ENCODE data around the gene OR4C6. TPM values are rescaled to one million over a fixed set of nuclear protein-coding genes. Genes with fewer than 3 reads are reported as not detected.

OR4C6 gene
- not detected for polyA plus RNA-seq (2012; ENCODE audit: insufficient read depth, insufficient read length, low read depth)

DNA sequence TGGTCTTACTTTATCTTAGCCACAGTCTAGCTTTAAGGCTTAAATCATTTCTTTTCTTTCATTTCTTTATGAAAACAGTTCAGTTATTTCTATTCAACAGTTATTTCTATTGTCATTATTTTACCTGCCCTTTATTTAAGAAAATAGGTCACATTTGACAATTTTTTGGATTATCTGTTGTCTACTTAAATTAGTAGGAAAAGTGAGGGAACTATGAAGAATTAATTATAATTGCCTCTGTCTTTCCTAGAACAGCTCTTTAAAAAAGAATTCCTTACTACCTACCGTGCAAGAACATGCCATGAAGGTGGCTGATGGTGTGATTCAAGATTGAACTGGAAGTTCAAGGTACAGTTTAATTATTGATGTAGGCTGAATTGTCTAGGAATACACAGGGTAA lies at the start of gene OR4C6:
Gene OR4C6 (plus strand): TSS at position 301 of the 400 bp plus-strand sequence. CDS start 2,966 bp downstream, outside the sequence.
- H3K9me3 ChIP-seq = no peaks in the 10 kb centered on the region
- no peak within 1 kb of the TSS for H3K4me3 ChIP-seq (ENCODE audit: low read depth, low read length)
- H3K27me3 ChIP-seq = no peaks in the 10 kb centered on the region
- TF ChIP-seq, protein P1, sequence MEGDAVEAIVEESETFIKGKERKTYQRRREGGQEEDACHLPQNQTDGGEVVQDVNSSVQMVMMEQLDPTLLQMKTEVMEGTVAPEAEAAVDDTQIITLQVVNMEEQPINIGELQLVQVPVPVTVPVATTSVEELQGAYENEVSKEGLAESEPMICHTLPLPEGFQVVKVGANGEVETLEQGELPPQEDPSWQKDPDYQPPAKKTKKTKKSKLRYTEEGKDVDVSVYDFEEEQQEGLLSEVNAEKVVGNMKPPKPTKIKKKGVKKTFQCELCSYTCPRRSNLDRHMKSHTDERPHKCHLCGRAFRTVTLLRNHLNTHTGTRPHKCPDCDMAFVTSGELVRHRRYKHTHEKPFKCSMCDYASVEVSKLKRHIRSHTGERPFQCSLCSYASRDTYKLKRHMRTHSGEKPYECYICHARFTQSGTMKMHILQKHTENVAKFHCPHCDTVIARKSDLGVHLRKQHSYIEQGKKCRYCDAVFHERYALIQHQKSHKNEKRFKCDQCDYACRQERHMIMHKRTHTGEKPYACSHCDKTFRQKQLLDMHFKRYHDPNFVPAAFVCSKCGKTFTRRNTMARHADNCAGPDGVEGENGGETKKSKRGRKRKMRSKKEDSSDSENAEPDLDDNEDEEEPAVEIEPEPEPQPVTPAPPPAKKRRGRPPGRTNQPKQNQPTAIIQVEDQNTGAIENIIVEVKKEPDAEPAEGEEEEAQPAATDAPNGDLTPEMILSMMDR (IDR thresholded peaks at IDR 0.05; ENCODE audit: low read depth, low read length) = no peak
- no peak for DNase-seq
- H3K4me1 ChIP-seq = no peaks in the 10 kb centered on the region
- H3K36me3 ChIP-seq = no peaks in the 10 kb centered on the region

DNA sequence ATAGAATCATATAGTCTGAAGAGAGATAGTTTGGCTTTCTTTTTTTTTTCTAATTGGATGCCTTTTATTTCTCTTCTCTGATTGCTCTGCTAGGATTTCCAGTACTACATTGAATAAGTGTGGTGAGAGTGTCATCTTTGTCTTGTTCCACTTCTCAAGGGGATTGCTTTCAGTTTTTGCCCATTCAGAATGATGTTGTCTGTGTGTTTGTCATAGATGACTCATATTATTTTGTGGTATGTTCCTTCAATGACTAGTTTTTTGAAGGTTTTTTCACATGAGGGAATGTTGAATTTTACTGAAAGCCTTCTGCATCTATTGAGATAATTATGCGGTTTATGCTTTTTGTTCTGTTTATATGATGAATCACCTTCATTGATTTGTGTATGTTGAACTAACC lies 37.5 kb upstream of the OR4C6 start:
- no peaks in the 10 kb centered on the region for H3K4me1 ChIP-seq
- H3K27me3 ChIP-seq = no peaks in the 10 kb centered on the region
- H3K36me3 ChIP-seq = no peaks in the 10 kb centered on the region
- H3K4me3 ChIP-seq (ENCODE audit: low read depth, low read length) = no peak overlapping the region
- DNase-seq = no peak
- TF ChIP-seq, protein P1 (IDR thresholded peaks at IDR 0.05; ENCODE audit: low read depth, low read length) = no peak
- no peaks in the 10 kb centered on the region for H3K9me3 ChIP-seq

DNA sequence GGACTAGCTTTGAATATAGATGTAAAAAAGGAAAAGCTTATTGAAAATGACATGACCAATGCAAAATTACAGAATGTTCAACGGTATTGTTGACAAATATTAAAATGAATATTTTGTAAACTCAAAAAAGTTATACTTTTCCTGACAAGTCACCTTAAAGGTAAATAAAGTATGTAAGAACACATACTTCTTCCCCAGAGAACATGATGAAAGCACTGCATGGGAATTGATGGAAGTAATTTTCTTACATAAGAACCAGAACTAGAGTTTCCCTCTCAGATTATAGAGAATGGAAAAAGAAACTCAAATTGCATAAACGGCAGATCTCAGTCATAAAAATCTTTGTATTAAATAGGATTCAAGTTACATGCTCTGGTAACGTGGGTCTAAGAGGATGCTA lies 27.2 kb upstream of the OR4C6 start, which contains the start of gene OR4P4:
Gene OR4P4 (plus strand): TSS at position 301 of the 400 bp plus-strand sequence.
- no peaks in the 10 kb centered on the region for H3K9me3 ChIP-seq
- H3K27me3 ChIP-seq = no peaks in the 10 kb centered on the region
- H3K36me3 ChIP-seq = no peaks in the 10 kb centered on the region
- TF ChIP-seq, protein P1 (IDR thresholded peaks at IDR 0.05; ENCODE audit: low read depth, low read length) = no peak
- no peak for DNase-seq
- no peaks in the 10 kb centered on the region for H3K4me1 ChIP-seq
- no peak within 1 kb of the TSS for H3K4me3 ChIP-seq (ENCODE audit: low read depth, low read length)

DNA sequence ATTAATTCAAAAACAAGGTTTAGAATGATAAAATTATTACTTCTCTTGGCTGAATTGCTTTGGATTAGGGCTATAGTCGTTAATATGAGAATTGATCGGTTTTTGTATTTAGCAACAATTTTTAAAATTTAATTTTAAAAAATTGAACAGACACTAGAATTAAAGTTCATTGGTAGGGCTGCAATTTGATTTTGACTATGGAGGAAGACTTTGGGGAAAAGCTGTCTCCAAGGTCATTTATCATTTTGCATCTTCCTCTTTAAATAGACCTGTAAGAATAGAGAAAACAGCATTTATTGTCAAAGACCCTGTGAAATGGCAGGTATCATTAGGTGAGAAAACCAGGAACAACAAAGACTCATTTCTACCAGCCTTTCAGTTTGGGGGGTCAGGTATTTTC lies 14.0 kb upstream of the OR4C6 start, which contains the start of gene OR4S2:
Gene OR4S2 (plus strand): TSS at position 301 of the 400 bp plus-strand sequence. CDS start 2,577 bp downstream, outside the sequence.
- Histone ChIP-seq H3K36me3 (no peaks in the 10 kb centered on the region), H3K9me3 (no peaks in the 10 kb centered on the region), H3K27me3 (no peaks in the 10 kb centered on the region), H3K4me1 (no peaks in the 10 kb centered on the region), H3K4me3 (ENCODE audit: low read depth, low read length) (no peak within 1 kb of the TSS)
- TF ChIP-seq, protein P1 (IDR thresholded peaks at IDR 0.05; ENCODE audit: low read depth, low read length) = no peak
- DNase-seq = no peak

DNA sequence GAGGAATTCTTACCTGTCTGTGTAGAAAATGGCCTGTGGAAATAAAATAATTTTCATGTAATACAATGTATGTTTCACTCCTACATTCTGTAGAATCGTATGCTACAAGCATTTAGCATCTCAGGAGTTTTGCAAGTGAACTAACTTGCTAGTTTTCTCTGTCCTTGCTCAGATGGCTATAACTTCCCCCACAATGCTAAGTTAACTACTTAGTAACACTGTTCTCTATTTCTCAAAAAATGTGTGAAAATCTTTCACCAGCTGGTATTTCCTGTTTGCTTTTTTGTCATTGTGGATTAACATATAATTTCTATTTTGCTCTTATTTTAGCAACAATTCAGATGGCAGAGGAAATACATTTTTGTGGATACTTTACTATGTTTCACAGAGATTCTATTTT lies 9.4 kb upstream of the OR4C6 start:
- TF ChIP-seq, protein P1 (IDR thresholded peaks at IDR 0.05; ENCODE audit: low read depth, low read length) = no peak
- no peak for DNase-seq
- H3K9me3 ChIP-seq = no peaks in the 10 kb centered on the region
- H3K4me1 ChIP-seq = no peaks in the 10 kb centered on the region
- no peaks in the 10 kb centered on the region for H3K36me3 ChIP-seq
- H3K4me3 ChIP-seq (ENCODE audit: low read depth, low read length) = no peak overlapping the region
- H3K27me3 ChIP-seq = no peaks in the 10 kb centered on the region

DNA sequence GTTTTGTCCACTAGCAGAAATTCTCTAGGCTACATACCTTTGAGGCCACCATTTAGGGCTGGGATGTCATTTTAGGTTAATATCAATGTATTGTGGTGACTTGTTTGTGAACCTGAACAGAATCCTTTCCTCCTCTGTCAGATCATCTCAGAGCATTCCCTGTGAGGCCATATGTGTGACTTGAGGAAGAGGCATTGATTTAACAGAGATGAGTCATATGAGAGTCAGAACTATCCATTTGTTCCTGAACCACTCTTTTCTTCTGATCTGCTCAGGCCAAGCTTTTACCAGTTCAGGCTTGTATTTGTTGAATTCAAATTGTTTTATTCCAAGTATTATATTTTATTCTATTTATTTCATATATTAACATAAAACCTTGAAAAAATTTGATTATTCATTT lies 6.9 kb upstream of the OR4C6 start:
- H3K9me3 ChIP-seq = no peaks in the 10 kb centered on the region
- TF ChIP-seq, protein P1 (IDR thresholded peaks at IDR 0.05; ENCODE audit: low read depth, low read length) = no peak
- no peaks in the 10 kb centered on the region for H3K4me1 ChIP-seq
- DNase-seq = no peak
- H3K27me3 ChIP-seq = no peaks in the 10 kb centered on the region
- H3K36me3 ChIP-seq = no peaks in the 10 kb centered on the region
- no peak overlapping the region for H3K4me3 ChIP-seq (ENCODE audit: low read depth, low read length)
